Measurements from ENCODE around the gene PLEKHA7. TPM values are rescaled to one million over a fixed set of nuclear protein-coding genes. Genes with fewer than 3 reads are reported as not detected.

The PLEKHA7 gene
- total and polyA plus RNA-seq, 2 of the 4 experiments (the other 2 are of a cell fraction), result 0.12 TPM; not detected in 1

DNA sequence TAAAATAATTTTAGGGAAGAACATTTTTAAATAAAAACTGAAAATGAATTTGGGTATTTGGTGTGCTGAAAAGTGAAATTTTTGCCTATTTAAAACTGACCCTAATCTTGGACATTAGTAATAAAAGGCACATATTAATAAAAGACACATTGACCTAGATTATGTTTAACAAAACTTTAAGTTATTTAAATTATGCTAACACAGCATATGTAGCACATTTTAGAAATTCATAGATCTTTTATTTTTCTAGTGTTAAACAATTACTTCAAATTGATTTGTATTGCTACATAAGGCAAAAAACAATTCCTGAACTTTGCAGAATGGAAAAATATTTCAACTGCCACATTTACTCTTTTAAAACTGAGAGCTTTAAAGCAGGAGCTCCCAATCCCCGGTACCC, 265.1 kb downstream of the PLEKHA7 start:
- no peak overlapping the region for H4K5ac ChIP-seq (ENCODE audit: low read depth, low read length)
- no peak overlapping the region for H3K9ac ChIP-seq (ENCODE audit: low read depth, low read length)
- H2AFZ ChIP-seq (replicated peaks; ENCODE audit: low read length, poor library complexity), result no peak overlapping the region
- no peaks in the 10 kb centered on the region for H3K9me3 ChIP-seq (ENCODE audit: control insufficient read depth, insufficient read depth, low read length)
- POLR2A ChIA-PET (ENCODE audit: unreplicated experiment), result no interaction called here
- no peak overlapping the region for H2AK5ac ChIP-seq (ENCODE audit: low read depth, low read length)
- ATAC-seq (ENCODE audit: low read depth) (no peak), DNase-seq (no peak)
- no peaks in the 10 kb centered on the region for H3K9me1 ChIP-seq (ENCODE audit: insufficient read depth, low read length)
- H2BK5ac ChIP-seq (ENCODE audit: low read depth, low read length, poor library complexity, severe bottlenecking), result no peak overlapping the region
- H3K79me1 ChIP-seq (ENCODE audit: low read depth in 1 of 2, low read length in 2 of 2), result peaks cover 27 to 39% of the 10 kb centered on the region in 2 experiments
- 100% methylated on average over 1 of the region's 1 CpG; no CpG with 5 or more reads in 1 of the 2 experiments for WGBS, 2 experiments (ENCODE audit: extremely low coverage in 2 of 2, insufficient read length in 1 of 2)
- H3K4me1 ChIP-seq (ENCODE audit: control insufficient read depth, insufficient read depth, low read length), result no peaks in the 10 kb centered on the region
- no peak overlapping the region for H4K8ac ChIP-seq (ENCODE audit: low read depth in 2 of 2, low read length in 2 of 2)
- no peak overlapping the region for H2BK120ac ChIP-seq (ENCODE audit: low read depth, low read length)
- no peak overlapping the region for H3K4me3 ChIP-seq (ENCODE audit: insufficient read depth, low read depth, low read length)
- peaks cover 4% of the 10 kb centered on the region; the same call in 1 of the 2 replicates for H4K20me1 ChIP-seq (ENCODE audit: insufficient read depth, low read length)
- dilution Hi-C loops (cut with HindIII; ENCODE audit: low sequenced_read_pairs, unreplicated experiment), result no loop called here
- H3K27me3 ChIP-seq (ENCODE audit: control insufficient read depth, insufficient read depth, low read length), result no peaks in the 10 kb centered on the region
- no peak overlapping the region for H2BK20ac ChIP-seq (ENCODE audit: low read depth, low read length)
- in situ Hi-C loops (cut with MboI; ENCODE audit: low sequenced_read_pairs), result no loop called here
- no peak overlapping the region for H2AK9ac ChIP-seq (replicated peaks; ENCODE audit: low read depth, low read length, poor library complexity)
- no peak overlapping the region for H3K4me2 ChIP-seq (ENCODE audit: low read depth, low read length)
- H3K36me3 ChIP-seq (ENCODE audit: control insufficient read depth, insufficient read depth, low read length), result peaks cover 54% of the 10 kb centered on the region
- CTCF ChIA-PET, result no interaction called here
- H4K91ac ChIP-seq (ENCODE audit: insufficient read depth, low read depth, low read length), result no peak overlapping the region
- H3K14ac ChIP-seq (replicated peaks; ENCODE audit: low read depth, low read length), result no peak overlapping the region
- H2BK15ac ChIP-seq (ENCODE audit: low read depth, low read length), result no peak overlapping the region
- intact Hi-C loops (cut with micrococcal nuclease), result no loop called here
- H3K27ac ChIP-seq (ENCODE audit: insufficient read depth, low read length), result no peak overlapping the region
- H3K23ac ChIP-seq (ENCODE audit: low read depth, low read length), result no peak overlapping the region
- BruUV-seq (replicated peaks), result no TSS peak
- no peak overlapping the region for H3K18ac ChIP-seq (ENCODE audit: low read depth, low read length)
- H3K4ac ChIP-seq (ENCODE audit: low read depth, low read length), result no peak overlapping the region
- H3K56ac ChIP-seq (ENCODE audit: extremely low read depth, insufficient read depth, low read length), result no peak overlapping the region
- no peak for TF ChIP-seq CHD1 (IDR thresholded peaks at IDR 0.05; ENCODE audit: low read depth, low read length)
- TF ChIP-seq, protein P1, sequence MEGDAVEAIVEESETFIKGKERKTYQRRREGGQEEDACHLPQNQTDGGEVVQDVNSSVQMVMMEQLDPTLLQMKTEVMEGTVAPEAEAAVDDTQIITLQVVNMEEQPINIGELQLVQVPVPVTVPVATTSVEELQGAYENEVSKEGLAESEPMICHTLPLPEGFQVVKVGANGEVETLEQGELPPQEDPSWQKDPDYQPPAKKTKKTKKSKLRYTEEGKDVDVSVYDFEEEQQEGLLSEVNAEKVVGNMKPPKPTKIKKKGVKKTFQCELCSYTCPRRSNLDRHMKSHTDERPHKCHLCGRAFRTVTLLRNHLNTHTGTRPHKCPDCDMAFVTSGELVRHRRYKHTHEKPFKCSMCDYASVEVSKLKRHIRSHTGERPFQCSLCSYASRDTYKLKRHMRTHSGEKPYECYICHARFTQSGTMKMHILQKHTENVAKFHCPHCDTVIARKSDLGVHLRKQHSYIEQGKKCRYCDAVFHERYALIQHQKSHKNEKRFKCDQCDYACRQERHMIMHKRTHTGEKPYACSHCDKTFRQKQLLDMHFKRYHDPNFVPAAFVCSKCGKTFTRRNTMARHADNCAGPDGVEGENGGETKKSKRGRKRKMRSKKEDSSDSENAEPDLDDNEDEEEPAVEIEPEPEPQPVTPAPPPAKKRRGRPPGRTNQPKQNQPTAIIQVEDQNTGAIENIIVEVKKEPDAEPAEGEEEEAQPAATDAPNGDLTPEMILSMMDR (conservative IDR thresholded peaks at IDR 0.05; ENCODE audit: low read depth, low read length), result no peak
- TF ChIP-seq CEBPB (IDR thresholded peaks at IDR 0.05; ENCODE audit: low read depth, low read length), result no peak
- peak; percentile 43; the same call in 1 of the 2 replicates for TF ChIP-seq MAFK (IDR thresholded peaks at IDR 0.05; ENCODE audit: low read depth, low read length)
- no peak for TF ChIP-seq FOS (IDR thresholded peaks at IDR 0.05; ENCODE audit: low read depth, low read length)
